GM10266 (cell line): ENCODE data around the gene ARL1.

Experiments
- DNase-seq: peaks from one replicate; pipeline ENCODE4 v3.0.0; 2012; ENCODE audit errors: extremely low spot score
- TF ChIP-seq, protein P1 (sequence below): IDR thresholded peaks from 2 replicates; pipeline ENCODE4 v1.5.1; 2012; ENCODE audit warnings: mild to moderate bottlenecking, low read depth; ENCODE audit not compliant: control insufficient read depth, insufficient read depth; ENCODE audit errors: missing control alignments

ARL1 gene

DNA sequence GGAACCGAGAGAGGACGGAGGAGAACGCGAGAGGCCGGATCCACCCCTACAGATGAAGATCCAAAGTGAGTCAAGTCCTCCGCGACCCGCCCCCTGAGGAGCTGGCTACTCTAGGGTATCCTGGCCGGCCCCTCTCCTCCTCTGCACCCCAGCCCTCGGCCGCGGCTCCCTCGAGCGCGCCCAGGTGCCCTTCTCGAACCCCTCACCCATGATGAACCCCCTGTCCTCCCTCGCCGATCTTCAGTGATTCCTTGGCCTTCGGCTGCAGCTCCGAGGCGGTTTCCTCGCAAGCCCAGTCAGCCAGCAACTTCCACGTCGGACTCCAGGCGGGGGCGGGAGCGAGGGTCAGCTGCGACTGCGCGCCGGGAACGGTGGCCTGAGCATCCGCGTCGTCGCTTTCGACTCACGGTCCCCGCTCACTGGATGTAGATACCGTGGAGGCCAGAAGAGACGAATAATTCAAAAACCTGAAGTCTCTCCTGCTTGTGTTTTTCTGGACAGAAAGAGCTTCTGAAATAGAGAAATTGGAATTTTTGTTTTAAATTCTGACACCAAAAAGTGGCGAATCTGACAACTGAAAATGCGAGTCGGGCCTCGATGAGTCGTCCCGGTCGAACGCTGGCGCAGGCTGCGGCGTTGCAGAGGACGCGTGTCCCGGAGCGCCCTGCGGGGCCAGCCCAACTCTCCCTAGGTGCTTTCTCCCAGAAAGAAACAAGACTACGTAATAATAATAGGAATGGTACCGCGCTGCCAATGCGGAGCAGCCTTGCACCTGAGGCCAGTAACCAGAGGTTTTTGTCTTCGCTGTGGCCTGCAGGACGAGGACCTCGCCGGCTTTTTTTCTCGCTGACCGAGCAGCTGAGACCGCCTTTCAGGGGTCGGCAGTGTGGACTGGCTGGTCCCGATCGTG, at the start of gene ARL1:
Gene ARL1 (minus strand): TSS at position 337 of the 910 bp plus-strand sequence. CDS start 127 bp downstream, at position 210.
- TF ChIP-seq, protein P1, sequence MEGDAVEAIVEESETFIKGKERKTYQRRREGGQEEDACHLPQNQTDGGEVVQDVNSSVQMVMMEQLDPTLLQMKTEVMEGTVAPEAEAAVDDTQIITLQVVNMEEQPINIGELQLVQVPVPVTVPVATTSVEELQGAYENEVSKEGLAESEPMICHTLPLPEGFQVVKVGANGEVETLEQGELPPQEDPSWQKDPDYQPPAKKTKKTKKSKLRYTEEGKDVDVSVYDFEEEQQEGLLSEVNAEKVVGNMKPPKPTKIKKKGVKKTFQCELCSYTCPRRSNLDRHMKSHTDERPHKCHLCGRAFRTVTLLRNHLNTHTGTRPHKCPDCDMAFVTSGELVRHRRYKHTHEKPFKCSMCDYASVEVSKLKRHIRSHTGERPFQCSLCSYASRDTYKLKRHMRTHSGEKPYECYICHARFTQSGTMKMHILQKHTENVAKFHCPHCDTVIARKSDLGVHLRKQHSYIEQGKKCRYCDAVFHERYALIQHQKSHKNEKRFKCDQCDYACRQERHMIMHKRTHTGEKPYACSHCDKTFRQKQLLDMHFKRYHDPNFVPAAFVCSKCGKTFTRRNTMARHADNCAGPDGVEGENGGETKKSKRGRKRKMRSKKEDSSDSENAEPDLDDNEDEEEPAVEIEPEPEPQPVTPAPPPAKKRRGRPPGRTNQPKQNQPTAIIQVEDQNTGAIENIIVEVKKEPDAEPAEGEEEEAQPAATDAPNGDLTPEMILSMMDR, result no peak
- peak; percentile 74 for DNase-seq

DNA sequence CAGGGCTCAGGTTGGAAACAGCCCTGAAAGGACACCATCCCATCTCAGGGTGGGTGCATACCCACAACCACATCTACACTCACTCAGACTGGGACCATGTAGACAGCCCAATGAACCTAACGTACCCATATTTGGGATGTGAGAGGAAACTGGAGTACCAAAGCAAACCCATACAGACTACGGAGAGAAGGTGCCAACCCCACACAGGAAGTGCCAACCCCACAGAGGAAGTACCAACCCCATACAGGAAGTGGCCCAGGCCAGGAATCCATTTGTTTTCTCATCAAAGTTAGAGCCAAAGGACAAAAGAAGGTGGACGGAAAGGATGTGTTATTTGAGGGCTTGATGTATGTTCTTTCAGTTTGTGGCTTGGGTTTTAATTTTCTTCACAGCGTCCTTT, 48.1 kb upstream of the ARL1 start:
- TF ChIP-seq, protein P1, result no peak

DNA sequence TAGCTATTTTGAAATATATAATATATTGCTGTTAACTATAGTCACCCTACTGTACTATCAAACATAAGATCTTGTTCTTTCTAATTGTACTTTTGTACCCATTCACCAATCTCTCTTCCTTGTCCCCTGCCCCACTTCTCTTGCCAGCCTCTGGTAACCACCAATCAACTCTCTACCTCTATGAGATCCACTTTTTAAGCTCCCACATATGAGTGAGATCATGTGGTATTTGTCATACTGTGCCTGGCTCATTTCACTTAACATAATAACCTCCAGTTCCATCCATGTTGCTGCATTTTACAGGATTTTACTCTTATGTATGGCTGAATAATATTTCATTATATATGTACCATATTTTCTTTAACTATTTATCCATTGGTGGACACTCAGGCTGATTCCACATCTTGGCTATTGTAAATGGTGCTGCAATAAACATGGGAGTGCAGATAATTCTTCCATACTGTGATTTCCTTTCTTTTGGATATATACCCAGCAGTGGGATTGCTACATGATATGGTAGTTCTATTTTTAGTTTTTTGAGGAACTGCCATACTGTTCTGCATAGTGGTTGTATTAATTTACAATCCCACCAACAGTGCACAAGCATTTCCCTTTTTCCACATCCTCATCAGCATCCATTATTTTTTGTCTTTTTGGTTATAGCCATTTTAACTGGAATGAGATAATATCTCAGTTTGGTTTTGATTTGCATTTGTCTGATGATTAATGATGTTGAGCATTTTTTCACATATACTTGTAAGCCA, 34.1 kb upstream of the ARL1 start:
- TF ChIP-seq, protein P1, result no peak
- no peak for DNase-seq

More for the DNA sequence above, 48.1 kb upstream of the ARL1 start:
- DNase-seq, result no peak

DNA sequence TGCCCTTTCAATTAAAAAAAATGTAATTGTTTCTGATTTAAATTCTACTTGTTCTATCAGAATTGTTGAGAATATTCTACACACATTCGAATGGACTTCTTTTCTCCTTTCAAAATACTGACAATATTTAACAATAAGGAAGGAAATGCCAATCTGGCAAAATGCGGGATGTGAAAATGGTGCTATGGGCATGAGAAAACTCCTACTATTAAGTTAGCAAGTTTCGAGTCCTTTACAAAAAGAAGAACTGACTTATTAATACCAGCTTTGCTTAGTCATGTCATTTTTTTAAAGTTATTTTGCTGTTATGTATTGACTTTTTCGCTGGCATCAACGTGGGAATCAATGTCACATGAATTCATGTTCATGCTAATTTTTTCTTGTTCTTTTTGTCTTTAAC, 31.7 kb upstream of the ARL1 start:
- TF ChIP-seq, protein P1, result no peak
- no peak for DNase-seq

DNA sequence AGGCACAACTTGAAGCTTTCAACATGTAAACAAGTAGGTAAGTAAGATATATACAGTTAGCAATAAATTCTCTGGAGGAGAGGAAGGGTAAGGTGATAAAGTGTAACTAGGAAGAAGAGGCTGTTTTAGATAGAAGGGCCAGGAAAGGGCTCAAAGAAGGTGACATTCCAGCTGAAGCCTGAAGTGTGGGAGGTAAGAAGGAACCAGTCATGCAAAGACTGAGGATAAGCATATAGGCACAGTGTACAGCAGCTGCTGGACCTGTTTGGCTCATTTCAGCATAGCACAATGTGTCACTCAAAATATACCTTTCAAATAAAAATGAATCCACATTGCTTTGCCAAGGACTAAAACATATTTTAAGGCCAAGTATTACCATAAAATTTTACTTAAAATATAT, 28.6 kb upstream of the ARL1 start:
- DNase-seq, result no peak
- TF ChIP-seq, protein P1, result no peak

DNA sequence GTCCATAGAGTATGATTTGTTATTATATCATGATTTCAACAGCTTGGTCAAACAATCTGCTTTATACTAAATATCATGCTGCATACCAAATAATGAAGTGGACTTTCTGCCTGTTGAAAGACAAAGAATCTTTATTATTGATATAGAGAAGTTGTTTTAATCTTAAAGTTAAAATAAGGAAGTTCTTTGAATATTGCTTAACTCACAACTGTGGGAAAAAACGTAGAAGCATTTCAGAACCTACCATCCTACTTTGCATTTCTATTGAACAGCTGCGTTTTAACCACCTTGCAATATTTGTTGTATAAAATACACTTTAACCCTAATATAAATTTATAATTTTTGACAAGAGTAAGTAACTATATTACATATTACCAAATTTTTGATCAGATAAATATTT, 22.9 kb upstream of the ARL1 start:
- no peak for DNase-seq
- TF ChIP-seq, protein P1, result no peak
